HepG2 (cell line): ENCODE measurements around the gene GAS6.

Experiments
- ETV6 ChIP-seq: sonication (generic); formaldehyde crosslinking; conservative IDR thresholded peaks from 2 replicates; pipeline ENCODE4 v1.4.0; 2020; ENCODE audit warnings: missing genetic modification reagents
- FOXJ3 ChIP-seq: sonication (generic); formaldehyde crosslinking; IDR thresholded peaks from 2 replicates; pipeline ENCODE4 v1.4.0; 2020; ENCODE audit warnings: missing genetic modification reagents, mild to moderate bottlenecking, borderline replicate concordance
- HNRNPK ChIP-seq: fragments of 200-400 bp; formaldehyde crosslinking; IDR thresholded peaks from 2 replicates; pipeline ENCODE4 v1.6.1; 2018; ENCODE audit warnings: low read length, low read depth, moderate library complexity, mild to moderate bottlenecking; ENCODE audit not compliant: poor library complexity, severe bottlenecking
- KLF16 ChIP-seq, 2 experiments: sonication (generic) in 1 of 2; formaldehyde crosslinking in 1 of 2; IDR thresholded peaks; 2 replicates each; pipeline versions ENCODE4 v1.6.1 to v1.8.0; 2016 to 2023; ENCODE audit warnings: missing genetic modification reagents in 2 of 2, missing compliant biosample characterization in 1 of 2
- POLR2A ChIP-seq, 2 experiments: IDR thresholded peaks; 2 replicates each; pipeline ENCODE4 v1.6.1; 2011; ENCODE audit warnings: low read depth in 2 of 2, low read length in 2 of 2, mild to moderate bottlenecking in 1 of 2, moderate library complexity in 1 of 2; ENCODE audit not compliant: insufficient read depth in 1 of 2
- ZFP36L1 ChIP-seq: sonication (generic); formaldehyde crosslinking; IDR thresholded peaks from 2 replicates; pipeline ENCODE4 v1.8.0; 2022; ENCODE audit warnings: mild to moderate bottlenecking, missing genetic modification reagents, moderate library complexity
- ZNF331 ChIP-seq: sonication (generic); formaldehyde crosslinking; IDR thresholded peaks from 2 replicates; pipeline ENCODE4 v1.4.0; 2020; ENCODE audit warnings: missing genetic modification reagents
- TF ChIP-seq, protein P1 (sequence below): sonication (generic); formaldehyde crosslinking; IDR thresholded peaks from 2 replicates; pipeline ENCODE4 v1.4.0; 2020; ENCODE audit warnings: missing genetic modification reagents
- TF ChIP-seq, protein P2 (sequence below), 2 experiments: IDR thresholded peaks; 2 replicates each; pipeline ENCODE4 v1.6.1; 2011 to 2012; ENCODE audit warnings: low read length in 2 of 2, borderline replicate concordance in 1 of 2, low read depth in 1 of 2, mild to moderate bottlenecking in 1 of 2, moderate library complexity in 1 of 2
- TF ChIP-seq, protein P3 (sequence below): sonication (generic); formaldehyde crosslinking; IDR thresholded peaks from 2 replicates; pipeline ENCODE4 v1.5.0; 2020; ENCODE audit warnings: mild to moderate bottlenecking, missing genetic modification reagents, moderate library complexity

DNA sequence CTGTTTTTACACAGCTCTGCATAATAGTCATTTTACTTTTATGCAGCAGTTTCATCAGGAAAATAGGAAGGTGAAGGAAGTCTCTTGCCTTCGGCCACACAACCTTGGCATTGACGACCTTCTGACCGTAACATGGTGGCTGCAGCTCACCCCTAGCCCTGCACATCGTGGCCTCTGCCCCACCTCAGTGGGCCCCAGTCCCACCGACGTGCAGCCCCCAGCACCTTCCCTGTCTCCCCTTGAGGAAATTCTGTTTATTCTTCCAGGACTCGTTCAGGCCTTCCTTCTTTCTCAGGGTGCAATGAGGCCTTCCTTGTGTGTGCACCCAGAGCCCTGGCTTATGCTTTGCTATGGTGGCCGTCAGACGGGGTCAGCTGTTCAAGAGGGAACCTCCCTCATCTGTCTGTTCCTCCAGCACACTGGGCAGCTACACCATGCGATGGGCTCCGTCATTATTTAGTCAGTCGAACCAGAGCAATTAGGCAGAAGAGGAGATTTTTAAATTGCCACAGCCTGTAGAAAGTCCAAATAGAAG lies 71.6 kb downstream of the GAS6 start:
- no peak for TF ChIP-seq HNRNPK
- no peak for TF ChIP-seq ETV6 (CRISPR knock-in tag)
- TF ChIP-seq, protein P1, sequence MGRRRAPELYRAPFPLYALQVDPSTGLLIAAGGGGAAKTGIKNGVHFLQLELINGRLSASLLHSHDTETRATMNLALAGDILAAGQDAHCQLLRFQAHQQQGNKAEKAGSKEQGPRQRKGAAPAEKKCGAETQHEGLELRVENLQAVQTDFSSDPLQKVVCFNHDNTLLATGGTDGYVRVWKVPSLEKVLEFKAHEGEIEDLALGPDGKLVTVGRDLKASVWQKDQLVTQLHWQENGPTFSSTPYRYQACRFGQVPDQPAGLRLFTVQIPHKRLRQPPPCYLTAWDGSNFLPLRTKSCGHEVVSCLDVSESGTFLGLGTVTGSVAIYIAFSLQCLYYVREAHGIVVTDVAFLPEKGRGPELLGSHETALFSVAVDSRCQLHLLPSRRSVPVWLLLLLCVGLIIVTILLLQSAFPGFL (CRISPR knock-in tag), result no peak
- TF ChIP-seq KLF16 (CRISPR knock-in tag; IDR thresholded peaks at IDR 0.05), result no peak
- TF ChIP-seq, protein P2, sequence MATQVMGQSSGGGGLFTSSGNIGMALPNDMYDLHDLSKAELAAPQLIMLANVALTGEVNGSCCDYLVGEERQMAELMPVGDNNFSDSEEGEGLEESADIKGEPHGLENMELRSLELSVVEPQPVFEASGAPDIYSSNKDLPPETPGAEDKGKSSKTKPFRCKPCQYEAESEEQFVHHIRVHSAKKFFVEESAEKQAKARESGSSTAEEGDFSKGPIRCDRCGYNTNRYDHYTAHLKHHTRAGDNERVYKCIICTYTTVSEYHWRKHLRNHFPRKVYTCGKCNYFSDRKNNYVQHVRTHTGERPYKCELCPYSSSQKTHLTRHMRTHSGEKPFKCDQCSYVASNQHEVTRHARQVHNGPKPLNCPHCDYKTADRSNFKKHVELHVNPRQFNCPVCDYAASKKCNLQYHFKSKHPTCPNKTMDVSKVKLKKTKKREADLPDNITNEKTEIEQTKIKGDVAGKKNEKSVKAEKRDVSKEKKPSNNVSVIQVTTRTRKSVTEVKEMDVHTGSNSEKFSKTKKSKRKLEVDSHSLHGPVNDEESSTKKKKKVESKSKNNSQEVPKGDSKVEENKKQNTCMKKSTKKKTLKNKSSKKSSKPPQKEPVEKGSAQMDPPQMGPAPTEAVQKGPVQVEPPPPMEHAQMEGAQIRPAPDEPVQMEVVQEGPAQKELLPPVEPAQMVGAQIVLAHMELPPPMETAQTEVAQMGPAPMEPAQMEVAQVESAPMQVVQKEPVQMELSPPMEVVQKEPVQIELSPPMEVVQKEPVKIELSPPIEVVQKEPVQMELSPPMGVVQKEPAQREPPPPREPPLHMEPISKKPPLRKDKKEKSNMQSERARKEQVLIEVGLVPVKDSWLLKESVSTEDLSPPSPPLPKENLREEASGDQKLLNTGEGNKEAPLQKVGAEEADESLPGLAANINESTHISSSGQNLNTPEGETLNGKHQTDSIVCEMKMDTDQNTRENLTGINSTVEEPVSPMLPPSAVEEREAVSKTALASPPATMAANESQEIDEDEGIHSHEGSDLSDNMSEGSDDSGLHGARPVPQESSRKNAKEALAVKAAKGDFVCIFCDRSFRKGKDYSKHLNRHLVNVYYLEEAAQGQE (IDR thresholded peaks at IDR 0.05; ENCODE audit: borderline replicate concordance in 1 of 2, low read depth in 1 of 2, low read length in 2 of 2), result no peak
- TF ChIP-seq POLR2A (IDR thresholded peaks at IDR 0.05; ENCODE audit: insufficient read depth in 1 of 2, low read depth in 2 of 2, low read length in 2 of 2), result no peak
- TF ChIP-seq ZFP36L1 (CRISPR knock-in tag), result no peak
- TF ChIP-seq, protein P3, sequence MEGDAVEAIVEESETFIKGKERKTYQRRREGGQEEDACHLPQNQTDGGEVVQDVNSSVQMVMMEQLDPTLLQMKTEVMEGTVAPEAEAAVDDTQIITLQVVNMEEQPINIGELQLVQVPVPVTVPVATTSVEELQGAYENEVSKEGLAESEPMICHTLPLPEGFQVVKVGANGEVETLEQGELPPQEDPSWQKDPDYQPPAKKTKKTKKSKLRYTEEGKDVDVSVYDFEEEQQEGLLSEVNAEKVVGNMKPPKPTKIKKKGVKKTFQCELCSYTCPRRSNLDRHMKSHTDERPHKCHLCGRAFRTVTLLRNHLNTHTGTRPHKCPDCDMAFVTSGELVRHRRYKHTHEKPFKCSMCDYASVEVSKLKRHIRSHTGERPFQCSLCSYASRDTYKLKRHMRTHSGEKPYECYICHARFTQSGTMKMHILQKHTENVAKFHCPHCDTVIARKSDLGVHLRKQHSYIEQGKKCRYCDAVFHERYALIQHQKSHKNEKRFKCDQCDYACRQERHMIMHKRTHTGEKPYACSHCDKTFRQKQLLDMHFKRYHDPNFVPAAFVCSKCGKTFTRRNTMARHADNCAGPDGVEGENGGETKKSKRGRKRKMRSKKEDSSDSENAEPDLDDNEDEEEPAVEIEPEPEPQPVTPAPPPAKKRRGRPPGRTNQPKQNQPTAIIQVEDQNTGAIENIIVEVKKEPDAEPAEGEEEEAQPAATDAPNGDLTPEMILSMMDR, result no peak
- TF ChIP-seq ZNF331 (CRISPR knock-in tag), result no peak
- no peak for TF ChIP-seq FOXJ3 (CRISPR knock-in tag)
